HEK293 (cell line): ENCODE data around the gene S100A8.

Experiments used
- CTCF ChIA-PET: fragments of 350-600 bp; formaldehyde crosslinking; extraction: SDS; loops from one replicate; lab custom pipeline; 2021; ENCODE audit warnings: antibody characterized with exemption; lab: Yijun Ruan, JAX
- POLR2A ChIA-PET: fragments of 300-600 bp; formaldehyde crosslinking; extraction: SDS; loops from one replicate; lab custom pipeline; 2020; ENCODE audit warnings: antibody characterized with exemption, inconsistent platforms; lab: Yijun Ruan, JAX
- H3K27ac ChIP-seq: fragments of 200-500 bp; sonication (Bioruptor generic); 2 replicates; pipeline ENCODE4 v1.5.1; 2014; ENCODE audit warnings: low read depth, low read length, control low read depth, inconsistent platforms; ENCODE audit errors: extremely low read depth
- H3K36me3 ChIP-seq, 2 experiments: fragments of 200-500 bp in 1 of 2; sonication (Bioruptor generic) in 1 of 2; 1 replicate in 1 of 2; 2 replicates in 1 of 2; pipeline ENCODE4 v1.5.1; 2014 to 2017; ENCODE audit warnings: inconsistent platforms in 2 of 2, low read length in 2 of 2; ENCODE audit not compliant: control insufficient read depth in 2 of 2, insufficient read depth in 1 of 2
- H3K4me1 ChIP-seq: fragments of 200-500 bp; sonication (Bioruptor generic); 2 replicates; pipeline ENCODE4 v1.5.1; 2014; ENCODE audit warnings: mild to moderate bottlenecking, low read length, inconsistent platforms; ENCODE audit not compliant: control insufficient read depth, insufficient read depth
- H3K4me3 ChIP-seq: 2 replicates; pipeline ENCODE4 v1.5.1; 2011; ENCODE audit warnings: low read depth, mild to moderate bottlenecking, control low read depth, low read length, moderate library complexity
- H3K9me3 ChIP-seq: fragments of 200-500 bp; sonication (Bioruptor generic); 2 replicates; pipeline ENCODE4 v1.5.1; 2014; ENCODE audit warnings: low read depth, low read length, inconsistent platforms; ENCODE audit not compliant: control insufficient read depth, insufficient read depth
- HOXD13 ChIP-seq: sonication (generic); formaldehyde crosslinking; IDR thresholded peaks from 2 replicates; pipeline ENCODE4 v1.8.0; 2022; ENCODE audit warnings: missing genetic modification reagents, borderline replicate concordance
- MYNN ChIP-seq: fragments of 450-650 bp; formaldehyde crosslinking; IDR thresholded peaks from 2 replicates; pipeline ENCODE4 v1.5.1; 2016; ENCODE audit warnings: missing biosample characterization, missing genetic modification characterization, borderline replicate concordance
- PBX3 ChIP-seq: sonication (generic); formaldehyde crosslinking; IDR thresholded peaks from 2 replicates; pipeline ENCODE4 v1.8.1; 2022; ENCODE audit warnings: mild to moderate bottlenecking, moderate library complexity, missing genetic modification reagents
- PRDM10 ChIP-seq: fragments of 450-650 bp; formaldehyde crosslinking; IDR thresholded peaks from 2 replicates; pipeline ENCODE4 v1.5.1; 2016; ENCODE audit warnings: missing biosample characterization, missing genetic modification characterization
- SP3 ChIP-seq: fragments of 450-650 bp; formaldehyde crosslinking; IDR thresholded peaks from 2 replicates; pipeline ENCODE4 v1.5.1; 2016; ENCODE audit warnings: missing biosample characterization, missing genetic modification characterization
- TCF7L2 ChIP-seq: IDR thresholded peaks from 2 replicates; pipeline ENCODE4 v1.6.1; 2011; ENCODE audit warnings: low read depth, mild to moderate bottlenecking, inconsistent platforms, low read length, moderate library complexity, borderline replicate concordance
- ZBTB20 ChIP-seq: fragments of 450-650 bp; formaldehyde crosslinking; IDR thresholded peaks from 2 replicates; pipeline ENCODE4 v1.5.1; 2016; ENCODE audit warnings: missing biosample characterization, missing genetic modification characterization
- ZNF10 ChIP-seq: fragments of 450-650 bp; formaldehyde crosslinking; IDR thresholded peaks from 2 replicates; pipeline ENCODE4 v1.5.1; 2017; ENCODE audit warnings: missing biosample characterization, missing genetic modification characterization
- ZNF223 ChIP-seq: fragments of 450-650 bp; formaldehyde crosslinking; IDR thresholded peaks from 2 replicates; pipeline ENCODE4 v1.5.1; 2016; ENCODE audit warnings: missing biosample characterization, missing genetic modification characterization
- ZNF423 ChIP-seq: fragments of 450-650 bp; formaldehyde crosslinking; IDR thresholded peaks from 2 replicates; pipeline ENCODE4 v1.5.1; 2016; ENCODE audit warnings: missing biosample characterization, missing genetic modification characterization
- ZNF518A ChIP-seq: fragments of 450-650 bp; formaldehyde crosslinking; conservative IDR thresholded peaks from 2 replicates; pipeline ENCODE4 v1.5.1; 2016; ENCODE audit warnings: low read depth, missing biosample characterization, missing genetic modification characterization
- ZNF548 ChIP-seq: fragments of 450-650 bp; formaldehyde crosslinking; IDR thresholded peaks from 2 replicates; pipeline ENCODE4 v1.5.1; 2016; ENCODE audit warnings: missing biosample characterization, missing genetic modification characterization
- ZNF549 ChIP-seq: fragments of 450-650 bp; IDR thresholded peaks from 2 replicates; pipeline ENCODE4 v1.5.1; 2018; ENCODE audit warnings: missing biosample characterization, missing genetic modification characterization, mild to moderate bottlenecking, inconsistent platforms, moderate library complexity
- ZNF585B ChIP-seq: fragments of 450-650 bp; formaldehyde crosslinking; IDR thresholded peaks from 2 replicates; pipeline ENCODE4 v1.5.1; 2016; ENCODE audit warnings: missing biosample characterization, missing genetic modification characterization
- ZNF624 ChIP-seq: fragments of 450-650 bp; formaldehyde crosslinking; IDR thresholded peaks from 2 replicates; pipeline ENCODE4 v1.5.1; 2017; ENCODE audit warnings: missing biosample characterization, missing genetic modification characterization
- ZNF664 ChIP-seq: fragments of 450-650 bp; formaldehyde crosslinking; IDR thresholded peaks from 2 replicates; pipeline ENCODE4 v1.5.1; 2016; ENCODE audit warnings: missing biosample characterization, missing genetic modification characterization
- ZNF747 ChIP-seq: fragments of 450-650 bp; formaldehyde crosslinking; IDR thresholded peaks from 2 replicates; pipeline ENCODE4 v1.5.1; 2016; ENCODE audit warnings: missing biosample characterization, missing genetic modification characterization
- ZNF791 ChIP-seq: fragments of 450-650 bp; formaldehyde crosslinking; IDR thresholded peaks from 2 replicates; pipeline ENCODE4 v1.5.1; 2016; ENCODE audit warnings: missing biosample characterization, missing genetic modification characterization
- TF ChIP-seq, protein P1 (sequence below): fragments of 450-650 bp; formaldehyde crosslinking; IDR thresholded peaks from 2 replicates; pipeline ENCODE4 v1.5.1; 2017; ENCODE audit warnings: missing biosample characterization, missing genetic modification characterization
- TF ChIP-seq, protein P2 (sequence below): fragments of 450-650 bp; formaldehyde crosslinking; IDR thresholded peaks from 2 replicates; pipeline ENCODE4 v1.5.1; 2016; ENCODE audit warnings: missing biosample characterization, missing genetic modification characterization, low read depth
- TF ChIP-seq, protein P3 (sequence below): fragments of 450-650 bp; formaldehyde crosslinking; IDR thresholded peaks from 2 replicates; pipeline ENCODE4 v1.5.1; 2016; ENCODE audit warnings: missing biosample characterization, missing genetic modification characterization

S100A8 gene

GRCh38 chr1:153370146-153370545 lies 20.7 kb downstream of the S100A8 start (continued):
- TF ChIP-seq, protein P1, sequence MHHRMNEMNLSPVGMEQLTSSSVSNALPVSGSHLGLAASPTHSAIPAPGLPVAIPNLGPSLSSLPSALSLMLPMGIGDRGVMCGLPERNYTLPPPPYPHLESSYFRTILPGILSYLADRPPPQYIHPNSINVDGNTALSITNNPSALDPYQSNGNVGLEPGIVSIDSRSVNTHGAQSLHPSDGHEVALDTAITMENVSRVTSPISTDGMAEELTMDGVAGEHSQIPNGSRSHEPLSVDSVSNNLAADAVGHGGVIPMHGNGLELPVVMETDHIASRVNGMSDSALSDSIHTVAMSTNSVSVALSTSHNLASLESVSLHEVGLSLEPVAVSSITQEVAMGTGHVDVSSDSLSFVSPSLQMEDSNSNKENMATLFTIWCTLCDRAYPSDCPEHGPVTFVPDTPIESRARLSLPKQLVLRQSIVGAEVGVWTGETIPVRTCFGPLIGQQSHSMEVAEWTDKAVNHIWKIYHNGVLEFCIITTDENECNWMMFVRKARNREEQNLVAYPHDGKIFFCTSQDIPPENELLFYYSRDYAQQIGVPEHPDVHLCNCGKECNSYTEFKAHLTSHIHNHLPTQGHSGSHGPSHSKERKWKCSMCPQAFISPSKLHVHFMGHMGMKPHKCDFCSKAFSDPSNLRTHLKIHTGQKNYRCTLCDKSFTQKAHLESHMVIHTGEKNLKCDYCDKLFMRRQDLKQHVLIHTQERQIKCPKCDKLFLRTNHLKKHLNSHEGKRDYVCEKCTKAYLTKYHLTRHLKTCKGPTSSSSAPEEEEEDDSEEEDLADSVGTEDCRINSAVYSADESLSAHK, result no peak
- TF ChIP-seq ZNF624, result no peak
- TF ChIP-seq TCF7L2, result no peak
- no peak for TF ChIP-seq MYNN (tag by site-specific recombination)

DNA sequence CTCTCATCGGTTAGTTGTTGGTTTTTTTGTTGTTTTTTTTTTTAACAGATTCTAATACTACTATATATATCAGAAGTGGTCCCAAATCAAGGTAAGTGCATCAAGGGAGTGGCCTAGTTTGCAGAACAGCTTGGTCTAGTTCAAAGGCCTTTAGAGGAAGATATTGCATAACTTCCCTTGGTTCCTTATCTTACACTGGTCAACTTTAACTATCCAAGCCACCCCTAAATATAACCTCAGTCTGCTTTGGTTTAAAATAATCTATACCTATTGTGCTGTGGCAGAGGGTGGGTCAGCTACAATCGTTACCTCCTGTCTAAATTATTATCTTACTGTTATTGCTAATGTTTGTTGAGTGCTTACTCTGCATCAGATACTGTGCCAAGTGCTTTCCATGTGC lies 22.4 kb downstream of the S100A8 start:
- no peaks in the 10 kb centered on the region for H3K9me3 ChIP-seq
- no peaks in the 10 kb centered on the region for H3K4me1 ChIP-seq
- ChIA-PET POLR2A (no interaction called here), CTCF (interaction anchor here (2.0 kb wide), 1 partner anchor 16 kb away, joined by 4 read pairs; no protein-coding TSS in a partner anchor)
- H3K4me3 ChIP-seq, result no peak overlapping the region
- no peak overlapping the region for H3K27ac ChIP-seq
- TF ChIP-seq ZBTB20 (tag by site-specific recombination) (no peak), PRDM10 (tag by site-specific recombination) (no peak), ZNF549 (tag by site-specific recombination) (no peak), ZNF548 (tag by site-specific recombination) (no peak), ZNF585B (no peak), ZNF223 (tag by site-specific recombination) (no peak), ZNF791 (no peak), PBX3 (no peak), HOXD13 (CRISPR knock-in tag) (no peak), ZNF10 (tag by site-specific recombination) (no peak), SP3 (tag by site-specific recombination) (no peak), ZNF624 (no peak), ZNF747 (no peak), ZNF518A (tag by site-specific recombination) (no peak), ZNF664 (tag by site-specific recombination) (no peak), ZNF423 (tag by site-specific recombination) (no peak)
- TF ChIP-seq, protein P2, sequence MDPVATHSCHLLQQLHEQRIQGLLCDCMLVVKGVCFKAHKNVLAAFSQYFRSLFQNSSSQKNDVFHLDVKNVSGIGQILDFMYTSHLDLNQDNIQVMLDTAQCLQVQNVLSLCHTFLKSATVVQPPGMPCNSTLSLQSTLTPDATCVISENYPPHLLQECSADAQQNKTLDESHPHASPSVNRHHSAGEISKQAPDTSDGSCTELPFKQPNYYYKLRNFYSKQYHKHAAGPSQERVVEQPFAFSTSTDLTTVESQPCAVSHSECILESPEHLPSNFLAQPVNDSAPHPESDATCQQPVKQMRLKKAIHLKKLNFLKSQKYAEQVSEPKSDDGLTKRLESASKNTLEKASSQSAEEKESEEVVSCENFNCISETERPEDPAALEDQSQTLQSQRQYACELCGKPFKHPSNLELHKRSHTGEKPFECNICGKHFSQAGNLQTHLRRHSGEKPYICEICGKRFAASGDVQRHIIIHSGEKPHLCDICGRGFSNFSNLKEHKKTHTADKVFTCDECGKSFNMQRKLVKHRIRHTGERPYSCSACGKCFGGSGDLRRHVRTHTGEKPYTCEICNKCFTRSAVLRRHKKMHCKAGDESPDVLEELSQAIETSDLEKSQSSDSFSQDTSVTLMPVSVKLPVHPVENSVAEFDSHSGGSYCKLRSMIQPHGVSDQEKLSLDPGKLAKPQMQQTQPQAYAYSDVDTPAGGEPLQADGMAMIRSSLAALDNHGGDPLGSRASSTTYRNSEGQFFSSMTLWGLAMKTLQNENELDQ (tag by site-specific recombination), result no peak
- TF ChIP-seq, protein P3, sequence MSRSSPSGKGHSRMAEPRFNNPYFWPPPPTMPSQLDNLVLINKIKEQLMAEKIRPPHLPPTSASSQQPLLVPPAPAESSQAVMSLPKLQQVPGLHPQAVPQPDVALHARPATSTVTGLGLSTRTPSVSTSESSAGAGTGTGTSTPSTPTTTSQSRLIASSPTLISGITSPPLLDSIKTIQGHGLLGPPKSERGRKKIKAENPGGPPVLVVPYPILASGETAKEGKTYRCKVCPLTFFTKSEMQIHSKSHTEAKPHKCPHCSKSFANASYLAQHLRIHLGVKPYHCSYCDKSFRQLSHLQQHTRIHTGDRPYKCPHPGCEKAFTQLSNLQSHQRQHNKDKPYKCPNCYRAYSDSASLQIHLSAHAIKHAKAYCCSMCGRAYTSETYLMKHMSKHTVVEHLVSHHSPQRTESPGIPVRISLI (tag by site-specific recombination), result no peak
- no peaks in the 10 kb centered on the region for H3K36me3 ChIP-seq
